ENCODE results near the gene ENOSF1. TPM values are rescaled to one million over a fixed set of nuclear protein-coding genes. Genes with fewer than 3 reads are reported as not detected.
"Not testable (repeated sequence)": the region's sequence is repeated elsewhere in the genome, so short reads cannot be mapped to it uniquely, and the experiment has no call there.

Gene ENOSF1
- total RNA-seq (2014; rRNA removed; shearing (Covaris generic)) = 29.8 and 54.1 TPM in 2 replicates

DNA sequence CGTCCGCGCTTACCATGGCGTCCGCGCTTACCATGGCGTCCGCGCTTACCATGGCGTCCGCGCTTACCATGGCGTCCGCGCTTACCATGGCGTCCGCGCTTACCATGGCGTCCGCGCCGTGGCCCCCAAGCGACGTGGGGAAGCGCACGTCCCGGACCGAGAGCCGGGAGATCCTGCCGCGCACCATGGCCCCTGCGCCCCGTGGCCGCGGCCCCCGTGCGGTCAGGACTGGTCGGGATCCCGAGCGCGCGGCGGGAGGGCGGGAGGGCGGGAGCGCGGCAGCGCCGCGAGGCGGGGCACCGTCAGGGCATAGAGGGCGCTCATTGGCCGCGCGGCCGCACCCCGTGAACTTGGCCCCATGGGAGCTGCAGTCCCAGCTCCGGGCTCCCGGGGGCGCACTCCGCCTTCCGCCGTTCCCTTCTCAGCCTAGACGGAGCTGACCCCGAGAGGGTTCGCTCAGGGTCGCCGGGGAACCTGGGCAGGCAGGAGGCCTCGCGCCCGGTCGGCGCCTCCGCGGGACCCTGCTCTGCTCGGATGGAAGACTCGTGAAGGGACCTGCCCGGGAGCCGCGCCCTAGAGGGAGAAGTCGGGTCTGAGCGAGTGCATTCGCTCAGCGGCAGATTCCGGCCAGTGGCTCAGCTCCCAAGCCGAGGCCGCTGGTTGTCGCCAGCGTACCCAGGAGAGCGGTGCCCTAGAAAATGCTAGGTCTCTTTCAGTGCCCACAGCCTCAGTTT is at the start of gene ENOSF1:
Gene ENOSF1 (minus strand): TSS at position 230 of the 734 bp plus-strand sequence. CDS start 43 bp downstream, at position 187.
- Histone ChIP-seq H3K27me3 (replicated peaks) (no peaks in the 10 kb centered on the region), H3K27ac (no peak within 1 kb of the TSS), H3K4me3 (peak within 1 kb of the TSS; percentile 47), H3K36me3 (peaks cover 3% of the 10 kb centered on the region), H3K4me1 (replicated peaks) (peaks cover 6% of the 10 kb centered on the region; the same call in 1 of the 2 replicates), H3K9me3 (replicated peaks) (0 out of 2 replicates have a peak, but pooled peaks cover 3% of the 10 kb centered on the region)
- DNase-seq (ENCODE audit: low read depth in 1 of 2, low spot score in 2 of 2) = peak; percentile 67 to 84

- H3K27ac ChIP-seq; DNase-seq (ENCODE audit: low read depth in 1 of 2, low spot score in 2 of 2); H3K9me3 ChIP-seq (replicated peaks); H3K4me3 ChIP-seq; H3K36me3 ChIP-seq; H3K4me1 ChIP-seq (replicated peaks); H3K27me3 ChIP-seq (replicated peaks): not testable (repeated sequence)
These were observed 47.4 kb upstream of the ENOSF1 start for GRCh38 chr18:759864-760263.

DNA sequence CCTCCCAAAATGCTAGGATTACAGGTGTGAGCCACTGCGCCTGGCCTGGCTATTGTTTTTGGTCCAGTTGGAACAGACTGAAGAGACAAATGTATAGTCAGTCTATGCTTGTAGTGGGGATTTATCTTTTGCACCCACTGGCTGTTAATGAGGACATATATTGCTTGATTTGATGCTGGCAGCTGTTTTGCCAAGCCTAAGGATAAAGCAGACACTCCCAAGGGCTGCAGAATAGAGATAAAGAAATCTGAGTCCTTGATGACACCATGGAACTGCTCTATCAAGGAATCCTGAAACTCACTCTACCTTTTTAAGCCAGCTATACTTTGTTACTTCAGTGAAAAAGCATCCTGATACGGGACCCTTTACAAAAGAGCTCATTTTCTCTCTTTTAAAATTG is 43.1 kb upstream of the ENOSF1 start:
- Histone ChIP-seq H3K27ac (no peak overlapping the region), H3K27me3 (replicated peaks) (no peaks in the 10 kb centered on the region), H3K4me1 (replicated peaks) (no peaks in the 10 kb centered on the region), H3K4me3 (no peak overlapping the region), H3K9me3 (replicated peaks) (no peaks in the 10 kb centered on the region), H3K36me3 (peaks cover 12% of the 10 kb centered on the region; the same call in 1 of the 2 replicates)
- DNase-seq (ENCODE audit: low read depth in 1 of 2, low spot score in 2 of 2) = no peak

GRCh38 chr18:754656-755055 is 42.2 kb upstream of the ENOSF1 start:
- H3K9me3 ChIP-seq (replicated peaks) = no peaks in the 10 kb centered on the region
- no peak overlapping the region for H3K4me3 ChIP-seq
- no peak overlapping the region for H3K27ac ChIP-seq
- no peaks in the 10 kb centered on the region for H3K4me1 ChIP-seq (replicated peaks)
- no peak for DNase-seq (ENCODE audit: low read depth in 1 of 2, low spot score in 2 of 2)
- H3K27me3 ChIP-seq (replicated peaks) = no peaks in the 10 kb centered on the region
- peaks cover 12% of the 10 kb centered on the region; the same call in 1 of the 2 replicates for H3K36me3 ChIP-seq

GRCh38 chr18:750456-750855 is 38.0 kb upstream of the ENOSF1 start:
- Histone ChIP-seq H3K9me3 (replicated peaks) (no peaks in the 10 kb centered on the region), H3K27ac (no peak overlapping the region), H3K4me3 (no peak overlapping the region), H3K27me3 (replicated peaks) (no peaks in the 10 kb centered on the region), H3K4me1 (replicated peaks) (no peaks in the 10 kb centered on the region), H3K36me3 (peaks cover 19% of the 10 kb centered on the region)
- DNase-seq (ENCODE audit: low read depth in 1 of 2, low spot score in 2 of 2) = no peak

GRCh38 chr18:744832-745597 is 32.6 kb upstream of the ENOSF1 start:
- Histone ChIP-seq H3K27me3 (replicated peaks) (no peaks in the 10 kb centered on the region), H3K9me3 (replicated peaks) (no peaks in the 10 kb centered on the region), H3K4me1 (replicated peaks) (no peaks in the 10 kb centered on the region), H3K4me3 (no peak overlapping the region), H3K36me3 (peaks cover 14% of the 10 kb centered on the region), H3K27ac (no peak overlapping the region)
- DNase-seq (ENCODE audit: low read depth in 1 of 2, low spot score in 2 of 2) = no peak

- Histone ChIP-seq H3K4me1 (replicated peaks) (no peaks in the 10 kb centered on the region), H3K27ac (no peak overlapping the region), H3K36me3 (peaks cover 19% of the 10 kb centered on the region), H3K9me3 (replicated peaks) (no peaks in the 10 kb centered on the region), H3K4me3 (no peak overlapping the region), H3K27me3 (replicated peaks) (no peaks in the 10 kb centered on the region)
- DNase-seq (ENCODE audit: low read depth in 1 of 2, low spot score in 2 of 2) = peak in 1 of 2 experiments; percentile 45
These were observed 29.6 kb upstream of the ENOSF1 start for GRCh38 chr18:741931-742512.

DNA sequence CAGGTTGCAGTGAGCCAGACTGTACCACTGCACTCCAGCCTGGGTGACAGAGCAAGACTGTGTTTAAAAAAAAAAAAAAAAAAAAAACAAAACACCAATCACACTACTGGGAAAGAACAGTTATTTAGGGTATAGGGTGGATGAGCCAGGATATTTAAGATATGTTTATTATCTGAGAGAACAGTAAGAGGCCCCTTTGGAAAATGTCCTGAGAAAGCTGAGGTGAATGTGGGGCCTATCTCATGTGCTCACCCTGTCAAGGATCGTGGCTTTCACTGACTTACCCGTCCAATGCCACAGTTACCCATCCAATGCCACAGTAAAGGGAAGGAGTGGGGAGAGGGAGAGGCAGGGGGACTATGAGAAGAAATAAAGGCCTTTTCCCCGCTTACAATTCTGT is 19.9 kb upstream of the ENOSF1 start:
- H3K4me3 ChIP-seq = no peak overlapping the region
- no peak overlapping the region for H3K27ac ChIP-seq
- no peaks in the 10 kb centered on the region for H3K9me3 ChIP-seq (replicated peaks)
- no peaks in the 10 kb centered on the region for H3K4me1 ChIP-seq (replicated peaks)
- peaks cover 14% of the 10 kb centered on the region; the same call in 1 of the 2 replicates for H3K36me3 ChIP-seq
- no peak for DNase-seq (ENCODE audit: low read depth in 1 of 2, low spot score in 2 of 2)
- no peaks in the 10 kb centered on the region for H3K27me3 ChIP-seq (replicated peaks)

DNA sequence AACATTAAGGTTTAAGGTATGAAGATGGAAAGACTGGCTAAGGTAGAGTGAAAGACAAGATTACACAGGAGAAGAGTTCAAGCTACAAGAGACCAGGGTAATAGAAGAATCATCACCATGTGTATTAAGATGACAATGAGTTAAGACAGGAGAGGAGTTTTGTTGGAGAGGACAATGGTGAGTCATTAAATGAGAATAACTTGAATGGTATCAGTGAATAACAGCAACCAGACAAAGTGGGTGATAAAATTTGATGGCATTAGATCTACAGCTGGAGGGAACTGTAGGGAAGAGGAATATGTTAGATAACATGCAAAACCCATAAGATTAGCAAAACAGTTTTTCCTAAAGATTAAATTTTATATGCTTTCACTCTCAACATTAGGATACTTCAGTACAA is 18.8 kb upstream of the ENOSF1 start:
- H3K27ac ChIP-seq = no peak overlapping the region
- H3K36me3 ChIP-seq = peaks cover 6% of the 10 kb centered on the region; the same call in 1 of the 2 replicates
- no peaks in the 10 kb centered on the region for H3K9me3 ChIP-seq (replicated peaks)
- no peak for DNase-seq (ENCODE audit: low read depth in 1 of 2, low spot score in 2 of 2)
- H3K4me3 ChIP-seq = no peak overlapping the region
- H3K4me1 ChIP-seq (replicated peaks) = no peaks in the 10 kb centered on the region
- H3K27me3 ChIP-seq (replicated peaks) = no peaks in the 10 kb centered on the region

GRCh38 chr18:730692-731091 is 18.3 kb upstream of the ENOSF1 start:
- no peak overlapping the region for H3K27ac ChIP-seq
- no peak overlapping the region for H3K4me3 ChIP-seq
- DNase-seq (ENCODE audit: low read depth in 1 of 2, low spot score in 2 of 2) = no peak

DNA sequence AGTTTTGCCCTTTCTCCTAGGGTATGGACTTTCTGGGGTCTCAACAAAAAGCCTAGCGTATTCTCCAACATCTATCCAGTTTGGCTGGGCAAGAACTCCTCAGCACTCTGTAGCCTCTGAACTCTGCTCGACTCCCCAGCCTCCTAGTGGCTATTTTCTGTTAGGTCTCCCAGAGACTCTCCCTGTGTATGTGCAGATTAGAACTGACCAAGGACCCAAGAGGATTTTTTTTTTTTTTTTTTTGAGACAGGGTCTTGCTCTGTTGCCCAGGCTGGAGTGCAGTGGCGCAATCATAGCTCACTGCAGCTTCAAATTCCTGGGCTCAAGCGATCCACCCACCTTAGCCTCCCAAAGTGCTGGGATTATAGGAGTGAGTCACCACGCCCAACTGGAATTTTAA is 17.7 kb upstream of the ENOSF1 start:
- not testable (repeated sequence) for H3K27ac ChIP-seq; H3K36me3 ChIP-seq; H3K27me3 ChIP-seq (replicated peaks); DNase-seq (ENCODE audit: low read depth in 1 of 2, low spot score in 2 of 2); H3K9me3 ChIP-seq (replicated peaks); H3K4me3 ChIP-seq; H3K4me1 ChIP-seq (replicated peaks)

More at GRCh38 chr18:730692-731091, 18.3 kb upstream of the ENOSF1 start:
- Histone ChIP-seq H3K36me3 (peaks cover 6% of the 10 kb centered on the region; the same call in 1 of the 2 replicates), H3K4me1 (replicated peaks) (no peaks in the 10 kb centered on the region), H3K27me3 (replicated peaks) (no peaks in the 10 kb centered on the region), H3K9me3 (replicated peaks) (no peaks in the 10 kb centered on the region)

DNA sequence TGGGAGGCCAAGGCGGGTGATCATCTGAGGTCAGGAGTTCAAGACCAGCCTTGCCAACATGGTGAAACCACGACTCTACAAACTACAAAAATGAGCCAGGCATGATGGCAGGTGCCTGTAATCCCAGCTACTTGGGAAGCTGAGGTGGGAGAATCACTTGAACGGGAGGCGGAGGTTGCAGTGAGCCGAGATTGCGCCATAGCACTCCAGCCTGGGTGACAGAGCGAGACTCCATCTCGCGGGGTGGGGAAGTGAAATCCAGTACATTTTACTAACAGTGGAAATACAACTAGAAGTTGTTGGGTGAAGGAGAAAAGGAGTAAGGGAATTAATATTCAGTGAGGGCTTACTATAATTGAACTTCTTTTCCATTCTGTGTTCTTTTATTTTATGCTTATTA is 13.2 kb upstream of the ENOSF1 start:
- no peak for DNase-seq (ENCODE audit: low read depth in 1 of 2, low spot score in 2 of 2)
- H3K27ac ChIP-seq = no peak overlapping the region

GRCh38 chr18:723541-724080 is 11.2 kb upstream of the ENOSF1 start:
- Histone ChIP-seq H3K4me1 (replicated peaks) (no peaks in the 10 kb centered on the region), H3K27me3 (replicated peaks) (no peaks in the 10 kb centered on the region), H3K36me3 (no peaks in the 10 kb centered on the region), H3K4me3 (no peak overlapping the region), H3K9me3 (replicated peaks) (no peaks in the 10 kb centered on the region), H3K27ac (no peak overlapping the region)
- no peak for DNase-seq (ENCODE audit: low read depth in 1 of 2, low spot score in 2 of 2)

More for the DNA sequence above, 13.2 kb upstream of the ENOSF1 start:
- Histone ChIP-seq H3K36me3 (0 out of 2 replicates have a peak, but pooled peaks cover 2% of the 10 kb centered on the region), H3K27me3 (replicated peaks) (no peaks in the 10 kb centered on the region), H3K4me3 (no peak overlapping the region), H3K9me3 (replicated peaks) (no peaks in the 10 kb centered on the region), H3K4me1 (replicated peaks) (no peaks in the 10 kb centered on the region)
